Peyer's patch (tissue), 4 donors: ENCODE measurements around the gene HYAL4. TPM values are rescaled to one million over a fixed set of nuclear protein-coding genes. Genes with fewer than 3 reads are reported as not detected.
"Not testable (repeated sequence)": the region's sequence is repeated elsewhere in the genome, so short reads cannot be mapped to it uniquely, and the experiment has no call there.

Experiments
- DNase-seq, 3 donors: peaks; one replicate each; pipeline ENCODE4 v3.0.0-alpha.2; 2017 to 2019
- H3K27ac ChIP-seq, 4 donors: fragments of 200-600 bp; sonication (generic); one replicate each; pipeline ENCODE4 v1.5.1; 2016 to 2019
- H3K27me3 ChIP-seq, 2 donors: fragments of 200-600 bp; sonication (generic); one replicate each; pipeline ENCODE4 v1.5.1; 2019
- H3K36me3 ChIP-seq, 3 donors: fragments of 200-600 bp; sonication (generic); one replicate each; pipeline ENCODE4 v1.5.1; 2016 to 2019
- H3K4me1 ChIP-seq, 4 donors: fragments of 200-600 bp; sonication (generic); one replicate each; pipeline ENCODE4 v1.5.1; 2016 to 2019
- H3K4me3 ChIP-seq, 4 donors: fragments of 200-600 bp; sonication (generic); 1 replicate in 3 of 4; 2 replicates in 1 of 4; pipeline ENCODE4 v1.5.1; 2016 to 2019; ENCODE audit warnings: mild to moderate bottlenecking in 1 of 4
- H3K9me3 ChIP-seq, 4 donors: fragments of 200-600 bp; sonication (generic); one replicate each; pipeline ENCODE4 v1.5.1; 2016 to 2019; ENCODE audit warnings: mild to moderate bottlenecking in 1 of 4
- POLR2A ChIP-seq, 2 donors: fragments of 450-650 bp; IDR thresholded peaks; one replicate each; pipeline ENCODE4 v1.5.1; 2017; ENCODE audit warnings: antibody characterized with exemption in 2 of 2, mild to moderate bottlenecking in 2 of 2, moderate library complexity in 2 of 2
- total RNA-seq, 4 donors: library from RNA; depleted of rRNA; stranded (reverse); fragments of >200 nt; gene quantifications; one replicate each; pipeline ENCODE4 v1.1.0, GENCODE V29; 2016
- TF ChIP-seq, protein P1 (sequence below), 6 experiments: fragments of 450-650 bp in 4 of 6; fragments of 200-600 bp in 2 of 6; sonication (generic) in 1 of 6; IDR thresholded peaks; one replicate each; pipeline ENCODE4 v1.5.1; 2017 to 2019; ENCODE audit warnings: antibody characterized with exemption in 6 of 6, mild to moderate bottlenecking in 3 of 6, moderate library complexity in 1 of 6

HYAL4 gene
- total RNA-seq, 4 donors from 2014 or later, result 0.53 TPM; not detected in 3

DNA sequence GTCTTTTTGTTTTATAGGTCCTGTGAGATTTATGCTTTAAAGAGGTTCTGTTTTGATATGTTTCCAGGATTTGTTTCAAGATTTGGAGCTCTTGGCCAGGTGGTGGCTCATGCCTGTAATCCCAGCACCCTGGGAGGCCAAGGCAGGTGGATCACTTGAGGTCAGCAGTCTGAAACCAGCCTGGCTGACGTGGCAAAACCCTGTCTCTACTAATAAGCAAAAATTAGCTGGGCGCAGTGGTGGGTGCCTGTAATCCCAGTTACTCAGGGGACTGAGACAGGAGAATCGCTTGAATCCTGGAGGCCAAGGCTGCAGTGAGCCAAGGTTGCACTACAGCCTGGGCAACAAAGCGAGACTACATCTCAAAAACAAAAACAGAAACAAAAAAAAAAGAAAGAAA lies 8.3 kb upstream of the HYAL4 start:
- H3K27ac ChIP-seq, result no peak overlapping the region
- no peaks in the 10 kb centered on the region for H3K9me3 ChIP-seq
- no peak for TF ChIP-seq POLR2A (IDR thresholded peaks at IDR 0.05)
- TF ChIP-seq, protein P1, sequence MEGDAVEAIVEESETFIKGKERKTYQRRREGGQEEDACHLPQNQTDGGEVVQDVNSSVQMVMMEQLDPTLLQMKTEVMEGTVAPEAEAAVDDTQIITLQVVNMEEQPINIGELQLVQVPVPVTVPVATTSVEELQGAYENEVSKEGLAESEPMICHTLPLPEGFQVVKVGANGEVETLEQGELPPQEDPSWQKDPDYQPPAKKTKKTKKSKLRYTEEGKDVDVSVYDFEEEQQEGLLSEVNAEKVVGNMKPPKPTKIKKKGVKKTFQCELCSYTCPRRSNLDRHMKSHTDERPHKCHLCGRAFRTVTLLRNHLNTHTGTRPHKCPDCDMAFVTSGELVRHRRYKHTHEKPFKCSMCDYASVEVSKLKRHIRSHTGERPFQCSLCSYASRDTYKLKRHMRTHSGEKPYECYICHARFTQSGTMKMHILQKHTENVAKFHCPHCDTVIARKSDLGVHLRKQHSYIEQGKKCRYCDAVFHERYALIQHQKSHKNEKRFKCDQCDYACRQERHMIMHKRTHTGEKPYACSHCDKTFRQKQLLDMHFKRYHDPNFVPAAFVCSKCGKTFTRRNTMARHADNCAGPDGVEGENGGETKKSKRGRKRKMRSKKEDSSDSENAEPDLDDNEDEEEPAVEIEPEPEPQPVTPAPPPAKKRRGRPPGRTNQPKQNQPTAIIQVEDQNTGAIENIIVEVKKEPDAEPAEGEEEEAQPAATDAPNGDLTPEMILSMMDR (IDR thresholded peaks at IDR 0.05), result no peak
- DNase-seq, result no peak
- no peaks in the 10 kb centered on the region for H3K4me1 ChIP-seq
- H3K27me3 ChIP-seq, result no peaks in the 10 kb centered on the region
- H3K4me3 ChIP-seq, result no peak overlapping the region
- H3K36me3 ChIP-seq, result no peaks in the 10 kb centered on the region

DNA sequence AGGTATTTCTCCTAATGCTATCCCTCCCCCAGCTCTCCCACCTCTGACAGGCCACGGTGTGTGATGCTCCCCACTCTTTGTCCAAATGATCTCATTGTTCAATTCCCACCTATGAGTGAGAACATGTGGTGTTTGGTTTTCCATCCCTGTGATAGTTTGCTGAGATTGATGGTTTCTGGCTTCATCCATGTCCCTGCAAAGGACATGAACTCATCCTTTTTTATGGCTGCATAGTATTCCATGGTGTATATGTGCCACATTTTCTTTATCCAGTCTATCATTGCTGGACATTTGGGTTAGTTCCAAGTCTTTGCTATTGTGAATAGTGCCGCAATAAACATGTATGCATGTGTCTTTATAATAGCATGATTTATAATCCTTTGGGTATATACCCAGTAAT lies 5.9 kb upstream of the HYAL4 start:
- DNase-seq, H3K4me1 ChIP-seq, H3K9me3 ChIP-seq, H3K27me3 ChIP-seq, H3K4me3 ChIP-seq, H3K27ac ChIP-seq, H3K36me3 ChIP-seq: not testable (repeated sequence)

DNA sequence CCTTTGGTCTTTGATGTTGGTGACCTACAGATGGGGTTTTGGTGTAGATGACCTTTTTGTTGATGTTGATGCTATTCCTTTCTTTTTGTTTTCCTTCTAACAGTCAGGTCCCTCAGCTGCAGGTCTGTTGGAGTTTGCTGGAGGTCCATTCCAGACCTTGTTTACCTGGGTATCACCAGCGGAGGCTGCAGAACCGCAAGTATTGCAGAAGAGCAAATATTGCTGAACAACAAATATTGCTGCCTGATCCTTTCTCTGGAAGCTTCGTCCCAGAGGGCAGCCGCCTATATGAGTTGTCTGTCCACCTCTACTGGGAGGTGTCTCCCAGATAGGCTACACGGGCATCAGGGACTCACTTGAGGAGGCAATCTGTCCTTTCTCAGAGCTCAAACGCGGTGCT lies 827 bp upstream of the HYAL4 start:
- not testable (repeated sequence) for H3K4me1 ChIP-seq, H3K27ac ChIP-seq, H3K9me3 ChIP-seq, H3K27me3 ChIP-seq, H3K36me3 ChIP-seq, DNase-seq, H3K4me3 ChIP-seq

DNA sequence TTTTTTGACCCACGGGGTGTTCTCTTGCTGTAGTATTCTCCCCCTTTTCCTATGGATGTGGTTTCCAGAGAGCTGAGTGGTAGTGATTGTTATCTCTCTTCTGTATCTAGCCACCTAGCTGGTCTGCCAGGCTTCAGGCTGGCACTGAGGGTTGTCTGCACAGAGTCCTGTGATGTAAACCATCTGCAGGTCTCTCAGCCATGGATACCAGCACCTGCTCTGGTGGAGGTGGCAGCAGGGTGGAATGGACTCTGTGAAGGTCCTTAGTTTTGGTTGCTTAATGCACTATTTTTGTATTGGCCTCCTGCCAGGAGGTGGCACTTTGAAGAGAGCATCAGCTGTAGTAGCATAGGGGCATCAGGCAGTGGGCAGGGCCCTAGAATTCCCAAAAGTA lies 851 bp downstream of the HYAL4 start:
- Histone ChIP-seq H3K27me3 (no peaks in the 10 kb centered on the region), H3K4me1 (no peaks in the 10 kb centered on the region), H3K27ac (no peak overlapping the region), H3K4me3 (no peak overlapping the region), H3K36me3 (no peaks in the 10 kb centered on the region), H3K9me3 (no peaks in the 10 kb centered on the region)
- TF ChIP-seq, protein P1 (IDR thresholded peaks at IDR 0.05), result no peak
- TF ChIP-seq POLR2A (IDR thresholded peaks at IDR 0.05), result no peak
- DNase-seq, result no peak

DNA sequence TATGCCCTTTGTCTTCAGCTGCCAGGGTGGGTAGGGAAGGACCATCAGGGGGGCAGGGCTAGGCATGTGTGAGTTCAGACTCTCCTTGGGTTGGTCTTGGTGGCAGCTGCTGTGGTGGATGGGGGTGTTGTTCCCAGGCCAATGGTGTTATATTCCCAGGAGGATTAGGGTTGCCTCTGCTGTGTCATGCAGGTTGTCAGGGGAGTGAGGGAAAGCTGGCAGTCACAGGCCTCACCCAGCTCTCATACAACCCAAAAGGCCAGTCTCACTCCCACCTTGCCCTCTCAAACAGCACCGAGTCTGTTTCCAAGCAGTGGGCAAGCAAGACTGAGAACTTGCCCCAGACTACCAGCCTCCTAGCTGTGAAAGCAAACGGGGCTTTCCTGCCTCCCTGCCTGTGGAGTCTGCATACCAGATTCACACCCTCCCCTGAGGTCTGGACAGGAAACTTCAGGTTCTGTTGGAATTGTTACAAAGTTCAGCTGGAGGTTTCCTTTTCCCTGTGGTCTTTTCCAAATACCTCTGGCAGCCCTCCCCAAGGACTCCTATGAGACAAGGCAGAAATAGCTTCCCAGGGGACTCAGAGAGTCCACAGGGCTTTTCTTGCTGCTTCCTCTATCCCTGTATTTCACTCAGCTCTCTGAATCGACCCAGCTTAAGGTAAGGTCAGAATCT lies 1.4 kb downstream of the HYAL4 start:
- Histone ChIP-seq H3K4me1 (no peaks in the 10 kb centered on the region), H3K9me3 (no peaks in the 10 kb centered on the region), H3K27ac (no peak overlapping the region), H3K4me3 (no peak overlapping the region), H3K36me3 (no peaks in the 10 kb centered on the region), H3K27me3 (no peaks in the 10 kb centered on the region)
- DNase-seq, result no peak
- TF ChIP-seq, protein P1 (IDR thresholded peaks at IDR 0.05), result no peak
- TF ChIP-seq POLR2A (IDR thresholded peaks at IDR 0.05), result no peak

DNA sequence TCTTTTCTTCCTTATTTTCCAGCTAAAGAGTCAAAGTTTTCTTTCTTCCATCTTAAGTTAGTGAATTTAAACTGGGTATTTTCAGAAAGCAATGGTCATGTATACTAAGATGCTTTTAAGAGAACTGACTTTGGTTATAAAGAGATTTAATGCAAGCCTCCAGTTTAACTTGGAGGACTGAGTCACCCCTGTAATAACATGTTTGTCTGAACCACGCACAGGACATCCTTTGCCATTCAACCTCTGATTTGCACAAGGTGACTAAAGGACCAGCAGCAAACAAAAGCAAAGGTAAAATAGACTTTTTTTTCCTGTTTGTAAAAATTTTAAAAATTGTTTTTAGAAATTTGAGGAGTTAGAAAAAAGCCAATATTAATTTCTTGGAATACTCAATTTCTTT lies 2.9 kb downstream of the HYAL4 start:
- Histone ChIP-seq H3K4me1 (no peaks in the 10 kb centered on the region), H3K36me3 (no peaks in the 10 kb centered on the region), H3K4me3 (no peak overlapping the region), H3K27me3 (no peaks in the 10 kb centered on the region), H3K9me3 (no peaks in the 10 kb centered on the region), H3K27ac (no peak overlapping the region)
- DNase-seq, result no peak
- TF ChIP-seq, protein P1 (IDR thresholded peaks at IDR 0.05), result no peak

DNA sequence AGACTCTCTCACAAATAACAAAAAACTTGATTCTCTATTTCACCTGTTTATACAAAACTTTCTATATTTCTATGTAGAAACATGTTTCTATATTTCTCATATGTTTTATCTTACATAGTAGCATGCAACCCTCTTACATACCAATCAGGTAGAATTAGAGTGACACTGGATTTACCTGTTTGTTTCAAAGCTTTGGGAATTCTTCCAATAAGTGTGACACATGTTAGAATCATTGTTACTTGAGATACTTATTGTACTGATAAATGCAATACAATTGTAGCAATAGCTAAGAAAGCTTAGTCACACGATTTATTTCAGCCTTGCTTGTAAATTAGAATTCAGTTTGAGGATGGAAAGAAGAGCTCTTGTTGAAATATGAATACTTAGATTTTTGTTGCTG lies 4.9 kb downstream of the HYAL4 start:
- H3K4me3 ChIP-seq, result no peak overlapping the region
- no peak overlapping the region for H3K27ac ChIP-seq
- no peaks in the 10 kb centered on the region for H3K27me3 ChIP-seq
- no peaks in the 10 kb centered on the region for H3K9me3 ChIP-seq
- H3K36me3 ChIP-seq, result no peaks in the 10 kb centered on the region
- TF ChIP-seq, protein P1 (IDR thresholded peaks at IDR 0.05), result no peak
- TF ChIP-seq POLR2A (IDR thresholded peaks at IDR 0.05), result no peak
- no peak for DNase-seq
- H3K4me1 ChIP-seq, result no peaks in the 10 kb centered on the region

DNA sequence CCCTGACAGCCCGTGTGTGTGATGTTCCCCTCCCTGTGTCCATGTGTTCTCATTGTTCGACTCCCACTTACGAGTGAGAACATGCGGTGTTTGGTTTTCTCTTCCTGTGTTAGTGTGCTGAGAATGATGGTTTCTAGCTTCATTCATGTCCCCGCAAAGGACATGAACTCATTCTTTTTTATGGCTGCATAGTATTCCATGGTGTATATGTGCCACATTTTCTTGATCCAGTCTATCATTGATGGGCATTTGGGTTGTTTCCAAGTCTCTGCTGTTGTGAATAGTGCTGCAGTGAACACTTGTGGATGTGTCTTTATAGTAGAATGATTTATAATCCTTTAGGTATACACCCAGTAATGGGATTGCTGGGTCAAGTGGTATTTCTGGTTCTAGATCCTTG lies 6.4 kb downstream of the HYAL4 start:
- not testable (repeated sequence) for H3K27me3 ChIP-seq, H3K4me1 ChIP-seq, DNase-seq, H3K27ac ChIP-seq, H3K36me3 ChIP-seq, H3K9me3 ChIP-seq, H3K4me3 ChIP-seq

DNA sequence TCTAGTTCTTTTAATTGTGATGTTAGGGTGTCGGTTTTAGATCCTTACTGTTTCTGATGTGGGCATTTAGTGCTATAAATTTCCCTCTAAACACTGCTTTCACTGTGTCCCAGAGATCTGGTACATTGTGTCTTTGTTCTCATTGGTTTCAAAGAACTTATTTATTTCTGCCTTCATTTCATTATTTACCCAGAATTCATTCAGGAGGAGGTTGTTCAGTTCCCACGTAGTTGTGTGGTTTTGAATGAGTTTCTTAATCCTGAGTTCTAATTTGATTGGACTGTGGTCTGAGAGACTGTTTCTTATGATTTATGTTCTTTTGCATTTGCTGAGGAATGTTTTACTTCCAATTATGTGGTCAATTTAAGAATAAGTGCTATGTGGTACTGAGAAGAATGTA lies 9.3 kb downstream of the HYAL4 start:
- DNase-seq, H3K4me3 ChIP-seq, H3K27me3 ChIP-seq, H3K36me3 ChIP-seq, H3K27ac ChIP-seq, H3K9me3 ChIP-seq, H3K4me1 ChIP-seq: not testable (repeated sequence)

DNA sequence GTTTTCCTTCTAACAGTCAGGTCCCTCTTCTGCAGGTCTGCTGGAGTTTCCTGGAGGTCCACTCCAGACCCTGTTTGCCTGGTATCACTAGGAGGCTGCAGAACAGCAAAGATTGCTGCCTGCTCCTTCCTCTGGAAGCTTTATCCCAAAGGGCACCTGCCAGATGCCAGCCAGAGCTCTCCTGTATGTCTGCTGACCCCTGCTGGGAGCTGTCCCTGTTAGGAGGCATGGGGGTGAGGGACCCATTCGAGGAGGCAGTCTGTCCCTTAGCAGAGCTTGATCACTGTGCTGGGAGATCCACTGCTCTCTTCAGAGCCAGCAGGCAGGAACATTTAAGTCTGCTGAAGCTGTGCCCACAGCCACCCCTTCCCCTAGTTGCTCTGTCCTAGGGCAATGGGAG lies 11.5 kb downstream of the HYAL4 start:
- not testable (repeated sequence) for H3K36me3 ChIP-seq, H3K27me3 ChIP-seq, H3K4me1 ChIP-seq, H3K27ac ChIP-seq, H3K9me3 ChIP-seq, H3K4me3 ChIP-seq, DNase-seq
